Upper lobe of left lung (tissue), 4 donors: Measurements from ENCODE around the gene KIF1A.

Source experiments
- EP300 ChIP-seq, 4 donors: sonication (generic); formaldehyde crosslinking; IDR thresholded peaks; one replicate each; pipeline ENCODE4 v1.5.1; 2017; ENCODE audit warnings: antibody characterized with exemption in 4 of 4, control low read depth in 2 of 4
- POLR2AphosphoS5 ChIP-seq, 2 donors: sonication (generic); formaldehyde crosslinking; IDR thresholded peaks; one replicate each; pipeline ENCODE4 v1.5.1; 2017; ENCODE audit warnings: antibody characterized with exemption in 2 of 2
- TF ChIP-seq, protein P1 (sequence below), 6 experiments: fragments of 450-650 bp in 4 of 6; fragments of 200-600 bp in 2 of 6; sonication (generic) in 2 of 6; IDR thresholded peaks; one replicate each; pipeline ENCODE4 v1.5.1; 2016 to 2019; ENCODE audit warnings: antibody characterized with exemption in 6 of 6

DNA sequence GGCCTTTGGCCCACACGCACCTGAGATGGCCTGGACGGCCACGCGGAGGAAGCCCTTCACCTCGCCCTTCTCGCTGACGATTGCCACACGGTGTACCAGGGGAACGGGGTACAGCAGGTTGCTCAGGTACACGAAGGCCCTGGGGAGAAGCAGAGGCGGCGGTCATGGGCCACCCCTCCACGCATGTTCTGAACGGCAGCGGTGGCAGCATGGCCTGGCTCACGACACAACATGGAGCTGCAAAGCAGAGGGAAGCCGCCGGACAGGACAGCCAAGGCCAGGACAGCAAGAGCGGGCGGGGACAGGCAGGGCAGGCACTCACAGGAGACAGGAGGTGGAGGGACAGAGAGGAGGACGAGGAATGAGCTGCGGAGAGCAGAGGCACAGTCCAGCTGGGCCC, 69.6 kb downstream of the KIF1A start:
- TF ChIP-seq, protein P1, sequence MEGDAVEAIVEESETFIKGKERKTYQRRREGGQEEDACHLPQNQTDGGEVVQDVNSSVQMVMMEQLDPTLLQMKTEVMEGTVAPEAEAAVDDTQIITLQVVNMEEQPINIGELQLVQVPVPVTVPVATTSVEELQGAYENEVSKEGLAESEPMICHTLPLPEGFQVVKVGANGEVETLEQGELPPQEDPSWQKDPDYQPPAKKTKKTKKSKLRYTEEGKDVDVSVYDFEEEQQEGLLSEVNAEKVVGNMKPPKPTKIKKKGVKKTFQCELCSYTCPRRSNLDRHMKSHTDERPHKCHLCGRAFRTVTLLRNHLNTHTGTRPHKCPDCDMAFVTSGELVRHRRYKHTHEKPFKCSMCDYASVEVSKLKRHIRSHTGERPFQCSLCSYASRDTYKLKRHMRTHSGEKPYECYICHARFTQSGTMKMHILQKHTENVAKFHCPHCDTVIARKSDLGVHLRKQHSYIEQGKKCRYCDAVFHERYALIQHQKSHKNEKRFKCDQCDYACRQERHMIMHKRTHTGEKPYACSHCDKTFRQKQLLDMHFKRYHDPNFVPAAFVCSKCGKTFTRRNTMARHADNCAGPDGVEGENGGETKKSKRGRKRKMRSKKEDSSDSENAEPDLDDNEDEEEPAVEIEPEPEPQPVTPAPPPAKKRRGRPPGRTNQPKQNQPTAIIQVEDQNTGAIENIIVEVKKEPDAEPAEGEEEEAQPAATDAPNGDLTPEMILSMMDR (IDR thresholded peaks at IDR 0.05), result no peak
- no peak for TF ChIP-seq POLR2AphosphoS5 (IDR thresholded peaks at IDR 0.05)
- TF ChIP-seq EP300 (IDR thresholded peaks at IDR 0.05), result no peak
